Gastroesophageal sphincter (tissue), 4 donors: ENCODE data around the gene TAC3. TPM values are rescaled to one million over a fixed set of nuclear protein-coding genes. Genes with fewer than 3 reads are reported as not detected.

Experiments used
- ATAC-seq: fragments of 150-250 bp; one replicate; pipeline ENCODE4 v1.9.1; 2016; ENCODE audit warnings: mild to moderate bottlenecking, moderate library complexity
- H3K27ac ChIP-seq, 4 donors: fragments of 200-600 bp; sonication (generic) in 3 of 4; 1 replicate in 3 of 4; 2 replicates in 1 of 4; pipeline ENCODE4 v1.5.1; 2016 to 2019
- H3K27me3 ChIP-seq: fragments of 200-600 bp; sonication (generic); one replicate; pipeline ENCODE4 v1.5.1; 2019
- H3K36me3 ChIP-seq, 2 donors: fragments of 200-600 bp; sonication (generic); one replicate each; pipeline ENCODE4 v1.5.1; 2019; ENCODE audit warnings: control low read depth in 1 of 2
- H3K4me1 ChIP-seq, 3 donors: fragments of 200-600 bp; sonication (generic); 1 replicate in 2 of 3; 2 replicates in 1 of 3; pipeline ENCODE4 v1.5.1; 2016 to 2019; ENCODE audit warnings: control low read depth in 2 of 3
- H3K4me3 ChIP-seq, 2 donors: fragments of 200-600 bp; sonication (generic); one replicate each; pipeline ENCODE4 v1.5.1; 2019; ENCODE audit warnings: mild to moderate bottlenecking in 1 of 2, moderate library complexity in 1 of 2
- H3K9me3 ChIP-seq, 3 donors: fragments of 200-600 bp; sonication (generic); one replicate each; pipeline ENCODE4 v1.5.1; 2017 to 2019; ENCODE audit warnings: control low read depth in 2 of 3
- CTCF ChIP-seq, 4 experiments: fragments of 200-600 bp in 2 of 4; fragments of 450-650 bp in 2 of 4; sonication (generic) in 1 of 4; IDR thresholded peaks; one replicate each; pipeline ENCODE4 v1.5.1; 2017 to 2019; ENCODE audit warnings: antibody characterized with exemption in 4 of 4, mild to moderate bottlenecking in 2 of 4, moderate library complexity in 2 of 4
- EP300 ChIP-seq: sonication (generic); formaldehyde crosslinking; IDR thresholded peaks from one replicate; pipeline ENCODE4 v1.6.1; 2017; ENCODE audit warnings: antibody characterized with exemption, mild to moderate bottlenecking
- POLR2A ChIP-seq, 2 donors: fragments of 450-650 bp; IDR thresholded peaks; one replicate each; pipeline ENCODE4 v1.6.1; 2017; ENCODE audit warnings: antibody characterized with exemption in 2 of 2, mild to moderate bottlenecking in 2 of 2, moderate library complexity in 1 of 2
- POLR2AphosphoS5 ChIP-seq: sonication (generic); formaldehyde crosslinking; IDR thresholded peaks from one replicate; pipeline ENCODE4 v1.6.1; 2017; ENCODE audit warnings: antibody characterized with exemption
- WGBS, 2 donors: methylation state at CpG; one replicate each; pipeline ENCODE4 v1.1.5; 2018; ENCODE audit warnings: low coverage in 1 of 2; 5-methylcytosine and 5-hydroxymethylcytosine counted together
- total RNA-seq, 4 donors: library from RNA; depleted of rRNA; stranded (reverse); fragments of >200 nt; gene quantifications; one replicate each; pipeline ENCODE4 v1.1.0, GENCODE V29; 2016

The TAC3 gene
- total RNA-seq, 4 donors from 2014 or later = not detected

- ATAC-seq = no peak
- no peaks in the 10 kb centered on the region for H3K36me3 ChIP-seq
- no peaks in the 10 kb centered on the region for H3K4me1 ChIP-seq
- TF ChIP-seq CTCF (IDR thresholded peaks at IDR 0.05) (no peak), EP300 (no peak), POLR2A (IDR thresholded peaks at IDR 0.05) (no peak), POLR2AphosphoS5 (no peak)
- no peaks in the 10 kb centered on the region for H3K9me3 ChIP-seq
- H3K4me3 ChIP-seq = no peak overlapping the region
- WGBS, 2 donors = 100% methylated on average over 3 of the region's 3 CpGs; no CpG with 5 or more reads in 1 of the 2 donors
- no peak overlapping the region for H3K27ac ChIP-seq
- peaks cover 15% of the 10 kb centered on the region for H3K27me3 ChIP-seq
Observed at GRCh38 chr12:57044889-57045288, 28.6 kb upstream of the TAC3 start.

GRCh38 chr12:57044468-57044867, 28.1 kb upstream of the TAC3 start:
- Histone ChIP-seq H3K27me3 (peaks cover 15% of the 10 kb centered on the region), H3K4me1 (no peaks in the 10 kb centered on the region), H3K36me3 (no peaks in the 10 kb centered on the region), H3K9me3 (no peaks in the 10 kb centered on the region), H3K27ac (no peak overlapping the region), H3K4me3 (no peak overlapping the region)
- TF ChIP-seq POLR2A (IDR thresholded peaks at IDR 0.05) = no peak
- TF ChIP-seq POLR2AphosphoS5 = no peak
- no peak for TF ChIP-seq CTCF (IDR thresholded peaks at IDR 0.05)
- TF ChIP-seq EP300 = no peak
- no peak for ATAC-seq
- WGBS, 2 donors = 94% methylated on average over 5 of the region's 6 CpGs; no CpG with 5 or more reads in 1 of the 2 donors

- 92 to 100% methylated on average over 1 to 2 of the region's 2 CpGs for WGBS, 2 donors
- H3K27me3 ChIP-seq = peaks cover 15% of the 10 kb centered on the region
Observed at GRCh38 chr12:57042695-57043094, 26.4 kb upstream of the TAC3 start.

GRCh38 chr12:57040750-57041149, 24.4 kb upstream of the TAC3 start:
- Histone ChIP-seq H3K36me3 (no peaks in the 10 kb centered on the region), H3K27me3 (peaks cover 15% of the 10 kb centered on the region), H3K27ac (no peak overlapping the region), H3K4me3 (no peak overlapping the region), H3K9me3 (no peaks in the 10 kb centered on the region), H3K4me1 (no peaks in the 10 kb centered on the region)
- 64 to 67% methylated on average over 2 of the region's 2 CpGs for WGBS, 2 donors
- no peak for ATAC-seq
- TF ChIP-seq POLR2A (IDR thresholded peaks at IDR 0.05) (no peak), EP300 (no peak), POLR2AphosphoS5 (no peak), CTCF (IDR thresholded peaks at IDR 0.05) (no peak)

More at GRCh38 chr12:57042695-57043094, 26.4 kb upstream of the TAC3 start:
- Histone ChIP-seq H3K9me3 (no peaks in the 10 kb centered on the region), H3K36me3 (no peaks in the 10 kb centered on the region), H3K27ac (no peak overlapping the region), H3K4me1 (no peaks in the 10 kb centered on the region), H3K4me3 (no peak overlapping the region)
- no peak for ATAC-seq
- TF ChIP-seq POLR2A (IDR thresholded peaks at IDR 0.05) (no peak), EP300 (no peak), POLR2AphosphoS5 (no peak), CTCF (IDR thresholded peaks at IDR 0.05) (no peak)

GRCh38 chr12:57040211-57040610, 23.9 kb upstream of the TAC3 start:
- ATAC-seq = no peak
- Histone ChIP-seq H3K36me3 (no peaks in the 10 kb centered on the region), H3K9me3 (no peaks in the 10 kb centered on the region), H3K27ac (no peak overlapping the region), H3K27me3 (peaks cover 15% of the 10 kb centered on the region), H3K4me3 (no peak overlapping the region), H3K4me1 (no peaks in the 10 kb centered on the region)
- no peak for TF ChIP-seq POLR2AphosphoS5
- no peak for TF ChIP-seq CTCF (IDR thresholded peaks at IDR 0.05)
- no peak for TF ChIP-seq POLR2A (IDR thresholded peaks at IDR 0.05)
- no peak for TF ChIP-seq EP300
- 81 to 85% methylated on average over 4 of the region's 4 CpGs for WGBS, 2 donors
